ENCODE data around the gene ZFHX3. TPM values are rescaled to one million over a fixed set of nuclear protein-coding genes. Genes with fewer than 3 reads are reported as not detected.

The ZFHX3 gene
- total and polyA plus RNA-seq, 10 of the 15 experiments (the other 5 are each of a cell fraction or from before 2014, with no cell fraction given), result 0.68 to 8.6 (median 2.0) TPM

DNA sequence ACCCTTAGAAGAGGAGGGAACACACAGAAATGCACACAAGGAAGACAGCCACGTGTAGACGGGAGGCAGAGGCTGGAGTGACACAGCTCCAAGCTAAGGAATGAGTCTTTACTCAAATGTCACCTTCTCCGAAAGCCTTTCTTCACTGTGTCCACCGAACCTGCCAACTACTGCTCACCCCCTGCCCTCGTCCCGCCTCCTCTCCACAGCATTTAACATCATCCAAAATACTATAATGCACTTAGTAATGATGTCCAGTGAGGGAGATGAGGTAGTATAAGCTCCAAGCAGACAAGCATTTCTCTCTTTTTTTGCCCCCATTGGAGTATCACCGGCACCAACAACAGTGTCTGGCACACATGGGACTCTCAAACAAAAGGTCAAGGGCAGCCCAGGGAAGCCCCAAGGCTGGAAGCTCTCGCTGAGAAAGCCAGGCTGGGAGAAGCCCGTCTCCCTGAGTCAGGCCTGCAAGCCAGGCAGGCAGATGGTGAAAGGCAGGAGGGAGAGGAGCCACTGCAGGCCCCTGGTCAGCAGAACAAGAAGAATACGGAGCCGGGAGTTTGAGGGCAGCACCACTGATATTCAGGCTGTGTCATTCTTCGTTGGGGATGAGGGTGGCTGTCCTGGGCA is 25.9 kb downstream of the ZFHX3 start (continued):
- TF ChIP-seq, protein P1, sequence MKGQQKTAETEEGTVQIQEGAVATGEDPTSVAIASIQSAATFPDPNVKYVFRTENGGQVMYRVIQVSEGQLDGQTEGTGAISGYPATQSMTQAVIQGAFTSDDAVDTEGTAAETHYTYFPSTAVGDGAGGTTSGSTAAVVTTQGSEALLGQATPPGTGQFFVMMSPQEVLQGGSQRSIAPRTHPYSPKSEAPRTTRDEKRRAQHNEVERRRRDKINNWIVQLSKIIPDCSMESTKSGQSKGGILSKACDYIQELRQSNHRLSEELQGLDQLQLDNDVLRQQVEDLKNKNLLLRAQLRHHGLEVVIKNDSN (IDR thresholded peaks at IDR 0.05; ENCODE audit: borderline replicate concordance, extremely low read length, insufficient read depth, low read depth, low read length), result no peak
- TF ChIP-seq ZNF24 (IDR thresholded peaks at IDR 0.05), result no peak
- no peak for TF ChIP-seq TBL1XR1 (IDR thresholded peaks at IDR 0.05; ENCODE audit: low read depth, low read length)

DNA sequence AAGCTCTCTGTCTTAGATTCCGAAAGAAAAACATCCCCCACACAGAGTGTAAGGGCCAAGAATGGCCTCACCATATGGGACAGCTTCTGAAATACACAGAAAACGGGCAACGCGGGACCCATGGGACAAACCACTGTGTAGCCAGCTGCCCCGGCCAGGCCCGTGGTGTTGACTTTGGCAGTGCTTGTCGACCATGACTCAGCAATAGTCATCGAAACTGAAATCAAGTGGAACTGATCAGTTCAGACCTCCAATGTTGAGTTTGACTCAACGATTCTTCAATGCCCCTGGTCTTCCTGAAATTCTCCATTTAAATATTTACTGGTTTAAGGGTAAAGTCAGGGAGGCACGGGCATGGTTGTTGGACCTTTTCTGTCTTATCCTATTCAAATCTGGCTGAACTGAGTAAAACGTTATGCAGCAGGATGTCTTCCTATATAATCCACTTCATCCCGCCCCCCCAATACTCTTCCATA is 27.5 kb downstream of the ZFHX3 start:
- ChIA-PET RAD21 (ENCODE audit: unreplicated experiment) (interaction anchor here (1.7 kb wide), 1 partner anchor 16 kb away, joined by 9 read pairs; no protein-coding TSS in a partner anchor), POLR2A (no interaction called here), CTCF (interaction anchor here (0.7 kb wide), 1 partner anchor 16 kb away, joined by 3 read pairs; no protein-coding TSS in a partner anchor), SMC1A (ENCODE audit: uncharacterized antibody, unreplicated experiment) (interaction anchor here (0.9 to 2.2 kb wide), 7 partner anchors 9 to 25 kb away, joined by 3 to 14 read pairs (median 4); no protein-coding TSS in a partner anchor)
- peaks cover 16% of the 10 kb centered on the region for H3K4me1 ChIP-seq (ENCODE audit: control insufficient read depth, insufficient read depth, low read length)
- no peak overlapping the region for H3K9ac ChIP-seq (ENCODE audit: control insufficient read depth, insufficient read depth, low read length)
- FAIRE-seq (no peak), ATAC-seq (peak; percentile 12; the same call in 1 of the 3 replicates), DNase-seq (ENCODE audit: low read depth, low spot score) (no peak)
- no peak overlapping the region for H3K27ac ChIP-seq (ENCODE audit: control insufficient read depth, insufficient read depth)
- no peak overlapping the region for H3K4me2 ChIP-seq (ENCODE audit: control insufficient read depth, insufficient read depth)
- intact Hi-C loops (cut with micrococcal nuclease; ENCODE audit: unreplicated experiment) (no loop called here), in situ Hi-C loops (cut with MboI) (no loop called here)
- H3K79me2 ChIP-seq (ENCODE audit: control insufficient read depth, insufficient read depth, low read length), result peaks cover 5% of the 10 kb centered on the region
- no peaks in the 10 kb centered on the region for H3K9me3 ChIP-seq (replicated peaks; ENCODE audit: control insufficient read depth, insufficient read depth, low read length)
- TF ChIP-seq MTA2 (IDR thresholded peaks at IDR 0.05; ENCODE audit: low read depth), result no peak
- TF ChIP-seq BACH1 (IDR thresholded peaks at IDR 0.05; ENCODE audit: borderline replicate concordance), result peak; percentile 95
- TF ChIP-seq, protein P2, sequence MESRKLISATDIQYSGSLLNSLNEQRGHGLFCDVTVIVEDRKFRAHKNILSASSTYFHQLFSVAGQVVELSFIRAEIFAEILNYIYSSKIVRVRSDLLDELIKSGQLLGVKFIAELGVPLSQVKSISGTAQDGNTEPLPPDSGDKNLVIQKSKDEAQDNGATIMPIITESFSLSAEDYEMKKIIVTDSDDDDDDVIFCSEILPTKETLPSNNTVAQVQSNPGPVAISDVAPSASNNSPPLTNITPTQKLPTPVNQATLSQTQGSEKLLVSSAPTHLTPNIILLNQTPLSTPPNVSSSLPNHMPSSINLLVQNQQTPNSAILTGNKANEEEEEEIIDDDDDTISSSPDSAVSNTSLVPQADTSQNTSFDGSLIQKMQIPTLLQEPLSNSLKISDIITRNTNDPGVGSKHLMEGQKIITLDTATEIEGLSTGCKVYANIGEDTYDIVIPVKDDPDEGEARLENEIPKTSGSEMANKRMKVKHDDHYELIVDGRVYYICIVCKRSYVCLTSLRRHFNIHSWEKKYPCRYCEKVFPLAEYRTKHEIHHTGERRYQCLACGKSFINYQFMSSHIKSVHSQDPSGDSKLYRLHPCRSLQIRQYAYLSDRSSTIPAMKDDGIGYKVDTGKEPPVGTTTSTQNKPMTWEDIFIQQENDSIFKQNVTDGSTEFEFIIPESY (IDR thresholded peaks at IDR 0.05), result no peak
- peak; percentile 32 for TF ChIP-seq BCL3 (IDR thresholded peaks at IDR 0.05; ENCODE audit: borderline replicate concordance, insufficient read depth, low read depth, low read length, poor library complexity, severe bottlenecking)
- H3K36me3 ChIP-seq (ENCODE audit: control insufficient read depth in 2 of 2, insufficient read depth in 2 of 2, low read length in 1 of 2), result no peaks in the 10 kb centered on the region
- 75% methylated on average over 12 of the region's 12 CpGs for WGBS (ENCODE audit: insufficient coverage, insufficient replicate concordance, low lambda C conversion rate, missing lambda C conversion rate)
- H2AFZ ChIP-seq (ENCODE audit: control insufficient read depth, low read depth, low read length), result no peak overlapping the region
- H3K4me3 ChIP-seq, result no peak overlapping the region
- no peaks in the 10 kb centered on the region for H3K27me3 ChIP-seq (replicated peaks in 1 of 2; ENCODE audit: control insufficient read depth in 2 of 2, insufficient read depth in 2 of 2, low read length in 1 of 2)
- no TSS peak for BruUV-seq (replicated peaks)
- H4K20me1 ChIP-seq (ENCODE audit: control insufficient read depth, insufficient read depth), result no peaks in the 10 kb centered on the region
